ENCODE results near the gene EIF5.
A peak's percentile ranks its signal among the peaks of the same experiment; 100 is the strongest.

EIF5 gene

DNA sequence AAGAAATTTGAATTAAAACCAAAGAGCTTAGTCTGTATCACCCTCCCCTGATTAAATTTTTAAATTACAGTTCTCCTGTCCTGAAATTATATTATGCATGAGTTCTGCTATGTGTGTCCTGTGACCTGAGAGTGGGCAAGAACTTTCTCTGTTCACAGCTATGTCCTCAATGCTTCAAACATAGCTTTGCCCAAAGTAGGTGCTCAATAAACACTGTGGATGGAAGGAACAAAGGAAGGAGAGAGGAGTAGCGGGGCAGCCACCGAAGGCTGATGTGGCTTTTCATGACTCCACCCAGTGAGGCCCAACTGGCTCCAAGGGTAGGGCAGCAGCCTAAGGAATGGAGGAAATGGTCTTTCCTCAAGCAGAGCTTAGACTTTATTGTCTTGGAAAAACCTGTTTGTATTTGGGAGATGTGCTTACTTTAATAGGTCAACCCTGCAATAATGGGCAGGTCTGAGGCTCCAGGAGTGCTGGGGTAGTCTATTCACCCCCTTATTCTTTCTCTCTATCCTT, 43.5 kb downstream of the EIF5 start:
- TF ChIP-seq, protein P1, sequence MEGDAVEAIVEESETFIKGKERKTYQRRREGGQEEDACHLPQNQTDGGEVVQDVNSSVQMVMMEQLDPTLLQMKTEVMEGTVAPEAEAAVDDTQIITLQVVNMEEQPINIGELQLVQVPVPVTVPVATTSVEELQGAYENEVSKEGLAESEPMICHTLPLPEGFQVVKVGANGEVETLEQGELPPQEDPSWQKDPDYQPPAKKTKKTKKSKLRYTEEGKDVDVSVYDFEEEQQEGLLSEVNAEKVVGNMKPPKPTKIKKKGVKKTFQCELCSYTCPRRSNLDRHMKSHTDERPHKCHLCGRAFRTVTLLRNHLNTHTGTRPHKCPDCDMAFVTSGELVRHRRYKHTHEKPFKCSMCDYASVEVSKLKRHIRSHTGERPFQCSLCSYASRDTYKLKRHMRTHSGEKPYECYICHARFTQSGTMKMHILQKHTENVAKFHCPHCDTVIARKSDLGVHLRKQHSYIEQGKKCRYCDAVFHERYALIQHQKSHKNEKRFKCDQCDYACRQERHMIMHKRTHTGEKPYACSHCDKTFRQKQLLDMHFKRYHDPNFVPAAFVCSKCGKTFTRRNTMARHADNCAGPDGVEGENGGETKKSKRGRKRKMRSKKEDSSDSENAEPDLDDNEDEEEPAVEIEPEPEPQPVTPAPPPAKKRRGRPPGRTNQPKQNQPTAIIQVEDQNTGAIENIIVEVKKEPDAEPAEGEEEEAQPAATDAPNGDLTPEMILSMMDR (conservative IDR thresholded peaks at IDR 0.05; ENCODE audit: control insufficient read depth, insufficient read depth, low read depth, low read length) = no peak
- H3K4me3 ChIP-seq (ENCODE audit: control insufficient read depth, low read depth, low read length) = no peak overlapping the region
- no peak for DNase-seq (ENCODE audit: low read depth)

DNA sequence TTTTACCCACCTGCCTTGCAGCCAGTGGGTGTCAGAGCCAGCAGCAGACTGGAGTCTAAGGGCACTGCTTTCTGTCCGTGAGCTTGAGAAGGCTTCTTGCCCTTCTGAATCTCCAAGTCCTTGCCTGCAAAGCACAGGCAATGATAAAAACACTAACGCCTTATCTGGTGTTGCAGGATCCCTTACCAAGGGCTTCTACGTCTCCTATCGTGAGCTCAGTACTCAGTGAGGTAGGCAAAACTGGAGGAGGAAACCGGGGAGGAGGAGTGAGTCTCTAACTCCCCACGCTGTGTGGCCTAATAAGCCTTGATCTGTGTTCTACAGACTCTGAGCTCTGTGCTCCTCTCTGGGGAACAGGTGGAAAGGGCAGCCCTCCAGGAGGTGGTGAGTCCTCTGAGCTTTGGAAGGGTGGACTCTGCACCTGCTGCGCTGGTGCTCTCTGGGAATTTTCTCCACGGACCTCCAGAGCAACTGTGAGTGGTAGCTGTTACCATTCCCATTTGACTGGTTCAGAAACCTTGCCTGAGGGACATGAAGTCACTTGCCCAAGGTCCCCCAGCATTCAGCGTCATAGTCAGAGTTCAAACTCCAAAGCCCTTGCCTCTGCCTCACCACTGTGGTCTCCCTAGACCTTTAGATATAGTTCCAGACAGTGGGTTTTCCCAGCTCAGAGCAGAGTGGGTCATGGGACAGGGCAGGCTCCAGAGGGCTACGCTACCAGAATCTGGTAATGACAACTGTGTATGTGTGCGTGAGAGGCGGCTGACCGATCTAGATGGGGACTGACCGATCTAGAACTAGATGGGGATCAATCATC, 44.2 kb downstream of the EIF5 start:
- H3K4me3 ChIP-seq (ENCODE audit: control insufficient read depth, low read depth, low read length) = no peak overlapping the region
- TF ChIP-seq, protein P1 (conservative IDR thresholded peaks at IDR 0.05; ENCODE audit: control insufficient read depth, insufficient read depth, low read depth, low read length) = no peak

DNA sequence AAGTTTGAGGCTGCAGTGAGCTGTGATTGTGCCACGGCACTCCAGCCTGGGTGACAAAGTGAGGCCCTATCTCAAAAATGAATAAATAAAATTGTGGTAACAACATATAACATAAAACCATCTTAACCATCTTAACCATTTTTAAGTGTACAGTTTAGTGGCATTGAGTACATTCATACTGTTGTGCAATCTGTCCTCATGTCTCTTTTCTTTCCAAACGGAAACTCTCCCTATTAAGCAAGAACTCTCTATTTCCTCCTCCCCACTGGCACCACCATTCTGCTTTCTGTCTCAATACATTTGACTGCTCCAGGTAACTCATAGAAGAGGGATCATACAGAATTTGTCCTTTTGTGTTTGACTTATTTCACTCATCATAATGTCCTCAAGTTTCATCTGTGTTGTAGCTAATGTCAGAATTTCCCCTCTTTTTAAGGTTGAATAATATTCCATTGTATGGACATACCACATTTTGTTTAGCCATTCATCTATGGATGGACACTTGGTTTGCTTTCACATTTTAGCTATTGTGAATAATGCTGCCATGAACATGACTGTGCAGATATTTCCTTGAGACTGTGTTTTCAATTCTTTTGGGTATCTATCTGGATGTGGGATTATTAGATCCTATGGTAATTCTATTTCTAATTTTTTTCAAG, 46.8 kb downstream of the EIF5 start:
- DNase-seq (ENCODE audit: low read depth) = peak; percentile 51
- TF ChIP-seq, protein P1 (conservative IDR thresholded peaks at IDR 0.05; ENCODE audit: control insufficient read depth, insufficient read depth, low read depth, low read length) = no peak
- H3K4me3 ChIP-seq (ENCODE audit: control insufficient read depth, low read depth, low read length) = no peak overlapping the region

More for the DNA sequence above, 44.2 kb downstream of the EIF5 start:
- no peak for DNase-seq (ENCODE audit: low read depth)

DNA sequence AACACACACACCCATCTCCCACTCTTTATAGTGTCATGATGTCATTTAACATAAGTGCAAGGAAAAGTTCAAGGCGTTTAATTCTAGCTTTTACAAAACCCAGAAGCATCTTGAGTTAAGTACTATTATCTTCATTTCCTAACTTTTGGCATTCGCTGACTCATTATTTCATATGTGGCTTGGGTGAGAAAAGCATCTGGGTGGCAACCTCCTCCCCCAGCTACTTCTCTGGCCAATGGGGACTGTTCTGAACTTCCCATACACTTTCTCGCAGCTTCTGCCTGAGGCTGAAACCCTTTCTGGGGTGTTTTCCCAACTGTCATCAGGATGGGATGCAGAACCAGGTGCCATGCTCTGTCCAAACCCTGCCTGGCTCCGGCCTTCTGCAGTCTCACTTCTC, 48.3 kb downstream of the EIF5 start:
- TF ChIP-seq, protein P1 (conservative IDR thresholded peaks at IDR 0.05; ENCODE audit: control insufficient read depth, insufficient read depth, low read depth, low read length) = no peak
- no peak overlapping the region for H3K4me3 ChIP-seq (ENCODE audit: control insufficient read depth, low read depth, low read length)
- peak; percentile 76 for DNase-seq (ENCODE audit: low read depth)

DNA sequence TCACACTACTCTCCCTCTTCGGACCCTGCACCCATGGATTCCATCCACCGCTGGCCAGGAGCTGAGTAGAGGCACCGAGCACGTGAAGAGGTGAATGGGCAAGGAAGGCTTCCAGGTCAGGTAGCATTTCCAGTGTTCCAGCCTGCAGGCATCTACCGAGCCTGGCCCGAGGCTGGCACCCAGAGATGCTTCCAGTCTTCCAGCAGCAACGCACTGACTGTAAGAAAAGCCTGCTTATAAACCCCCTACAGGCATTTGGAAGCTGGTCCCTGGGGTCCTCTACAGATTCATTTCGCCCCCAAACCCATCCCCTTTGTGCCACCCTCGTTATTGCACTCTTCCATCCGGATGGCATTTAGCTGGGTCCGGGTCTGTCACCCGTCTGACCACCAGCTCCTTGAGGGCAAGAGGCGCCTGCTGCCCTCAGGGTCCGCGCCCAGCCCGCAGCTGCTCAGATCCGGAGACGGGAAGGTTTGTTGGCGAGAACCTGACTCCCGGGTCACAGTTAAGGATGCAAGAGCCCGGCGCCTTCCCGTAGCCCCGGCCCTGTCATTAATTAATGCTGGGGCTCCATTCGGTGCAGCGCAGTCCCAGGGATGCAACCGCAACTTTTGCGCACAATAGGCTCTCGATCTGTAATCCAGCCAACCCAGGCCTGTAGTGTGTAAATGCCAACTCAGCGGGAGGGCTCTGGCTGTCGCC, 50.6 kb downstream of the EIF5 start:
- H3K4me3 ChIP-seq (ENCODE audit: control insufficient read depth, low read depth, low read length) = peak overlapping the region; percentile 97
- no peak for DNase-seq (ENCODE audit: low read depth)
- TF ChIP-seq, protein P1 (conservative IDR thresholded peaks at IDR 0.05; ENCODE audit: control insufficient read depth, insufficient read depth, low read depth, low read length) = no peak

DNA sequence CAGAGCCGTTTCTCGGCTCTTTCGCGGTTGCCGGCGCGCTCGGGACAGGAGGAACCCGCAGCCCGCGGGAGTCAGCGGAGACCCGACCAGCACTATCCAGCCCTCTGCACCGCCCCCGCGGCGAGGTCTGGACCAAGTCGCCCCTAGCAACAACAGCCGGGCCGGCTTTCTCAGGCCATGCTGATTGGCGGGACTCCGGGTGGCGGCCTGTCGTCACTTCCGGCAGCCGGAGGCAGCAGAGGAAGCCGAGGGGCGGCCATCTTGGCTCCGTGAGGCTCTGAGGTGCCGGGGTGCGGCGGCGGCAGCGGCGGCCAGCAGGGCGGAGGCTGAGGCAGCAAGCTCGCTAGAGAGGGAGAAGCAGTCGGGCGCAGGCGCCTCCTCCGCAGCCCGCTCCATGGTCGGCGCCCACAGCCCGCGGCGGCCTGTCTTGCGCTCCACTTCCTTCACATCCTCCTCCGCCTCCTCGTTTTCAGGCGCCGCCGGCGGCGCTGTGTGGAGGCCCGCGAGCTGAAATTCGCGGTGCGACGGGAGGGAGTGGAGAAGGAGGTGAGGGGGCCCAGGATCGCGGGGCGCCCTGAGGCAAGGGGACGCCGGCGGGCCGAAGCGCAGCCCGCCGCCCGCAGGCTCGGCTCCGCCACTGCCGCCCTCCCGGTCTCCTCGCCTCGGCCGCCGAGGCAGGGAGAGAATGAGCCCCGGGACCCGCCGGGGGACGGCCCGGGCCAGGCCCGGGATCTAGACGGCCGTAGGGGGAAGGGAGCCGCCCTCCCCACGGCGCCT, 51.3 kb downstream of the EIF5 start, which contains the start of gene MARK3:
Gene MARK3 (plus strand): TSS at position 264 of the 777 bp plus-strand sequence. CDS start 615 bp downstream, outside the sequence.
- peak within 1 kb of the TSS; percentile 97 for H3K4me3 ChIP-seq (ENCODE audit: control insufficient read depth, low read depth, low read length)
- TF ChIP-seq, protein P1 (conservative IDR thresholded peaks at IDR 0.05; ENCODE audit: control insufficient read depth, insufficient read depth, low read depth, low read length) = no peak
- DNase-seq (ENCODE audit: low read depth) = peak; percentile 95

Measured in fibroblast of mammary gland (primary cell).